HL-60 (cell line): ENCODE results near the gene ROBO1.

ENCODE experiments used
- GABPA ChIP-seq: IDR thresholded peaks from 2 replicates; pipeline ENCODE4 v1.6.1; 2012; ENCODE audit warnings: low read depth
- SPI1 ChIP-seq: IDR thresholded peaks from 2 replicates; pipeline ENCODE4 v1.6.1; 2012; ENCODE audit warnings: low read depth, mild to moderate bottlenecking, borderline replicate concordance
- TF ChIP-seq, protein P1 (sequence below): IDR thresholded peaks from one replicate; pipeline ENCODE4 v1.5.1; 2011; ENCODE audit warnings: low read length, control low read depth, inconsistent platforms; ENCODE audit not compliant: insufficient read depth
- TF ChIP-seq, protein P2 (sequence below): IDR thresholded peaks from 2 replicates; pipeline ENCODE4 v1.6.1; 2012; ENCODE audit warnings: low read depth; ENCODE audit not compliant: insufficient replicate concordance

- TF ChIP-seq, protein P1, sequence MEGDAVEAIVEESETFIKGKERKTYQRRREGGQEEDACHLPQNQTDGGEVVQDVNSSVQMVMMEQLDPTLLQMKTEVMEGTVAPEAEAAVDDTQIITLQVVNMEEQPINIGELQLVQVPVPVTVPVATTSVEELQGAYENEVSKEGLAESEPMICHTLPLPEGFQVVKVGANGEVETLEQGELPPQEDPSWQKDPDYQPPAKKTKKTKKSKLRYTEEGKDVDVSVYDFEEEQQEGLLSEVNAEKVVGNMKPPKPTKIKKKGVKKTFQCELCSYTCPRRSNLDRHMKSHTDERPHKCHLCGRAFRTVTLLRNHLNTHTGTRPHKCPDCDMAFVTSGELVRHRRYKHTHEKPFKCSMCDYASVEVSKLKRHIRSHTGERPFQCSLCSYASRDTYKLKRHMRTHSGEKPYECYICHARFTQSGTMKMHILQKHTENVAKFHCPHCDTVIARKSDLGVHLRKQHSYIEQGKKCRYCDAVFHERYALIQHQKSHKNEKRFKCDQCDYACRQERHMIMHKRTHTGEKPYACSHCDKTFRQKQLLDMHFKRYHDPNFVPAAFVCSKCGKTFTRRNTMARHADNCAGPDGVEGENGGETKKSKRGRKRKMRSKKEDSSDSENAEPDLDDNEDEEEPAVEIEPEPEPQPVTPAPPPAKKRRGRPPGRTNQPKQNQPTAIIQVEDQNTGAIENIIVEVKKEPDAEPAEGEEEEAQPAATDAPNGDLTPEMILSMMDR: no peak
- TF ChIP-seq GABPA (no peak), SPI1 (no peak)
- TF ChIP-seq, protein P2, sequence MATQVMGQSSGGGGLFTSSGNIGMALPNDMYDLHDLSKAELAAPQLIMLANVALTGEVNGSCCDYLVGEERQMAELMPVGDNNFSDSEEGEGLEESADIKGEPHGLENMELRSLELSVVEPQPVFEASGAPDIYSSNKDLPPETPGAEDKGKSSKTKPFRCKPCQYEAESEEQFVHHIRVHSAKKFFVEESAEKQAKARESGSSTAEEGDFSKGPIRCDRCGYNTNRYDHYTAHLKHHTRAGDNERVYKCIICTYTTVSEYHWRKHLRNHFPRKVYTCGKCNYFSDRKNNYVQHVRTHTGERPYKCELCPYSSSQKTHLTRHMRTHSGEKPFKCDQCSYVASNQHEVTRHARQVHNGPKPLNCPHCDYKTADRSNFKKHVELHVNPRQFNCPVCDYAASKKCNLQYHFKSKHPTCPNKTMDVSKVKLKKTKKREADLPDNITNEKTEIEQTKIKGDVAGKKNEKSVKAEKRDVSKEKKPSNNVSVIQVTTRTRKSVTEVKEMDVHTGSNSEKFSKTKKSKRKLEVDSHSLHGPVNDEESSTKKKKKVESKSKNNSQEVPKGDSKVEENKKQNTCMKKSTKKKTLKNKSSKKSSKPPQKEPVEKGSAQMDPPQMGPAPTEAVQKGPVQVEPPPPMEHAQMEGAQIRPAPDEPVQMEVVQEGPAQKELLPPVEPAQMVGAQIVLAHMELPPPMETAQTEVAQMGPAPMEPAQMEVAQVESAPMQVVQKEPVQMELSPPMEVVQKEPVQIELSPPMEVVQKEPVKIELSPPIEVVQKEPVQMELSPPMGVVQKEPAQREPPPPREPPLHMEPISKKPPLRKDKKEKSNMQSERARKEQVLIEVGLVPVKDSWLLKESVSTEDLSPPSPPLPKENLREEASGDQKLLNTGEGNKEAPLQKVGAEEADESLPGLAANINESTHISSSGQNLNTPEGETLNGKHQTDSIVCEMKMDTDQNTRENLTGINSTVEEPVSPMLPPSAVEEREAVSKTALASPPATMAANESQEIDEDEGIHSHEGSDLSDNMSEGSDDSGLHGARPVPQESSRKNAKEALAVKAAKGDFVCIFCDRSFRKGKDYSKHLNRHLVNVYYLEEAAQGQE: no peak
Observed at GRCh38 chr3:78690766-78691165, 1077.0 kb downstream of the ROBO1 start.
